NCI-H748 (cell line): ENCODE results near the gene FAM222A.

Experiments used
- DNase-seq: peaks from one replicate; lab custom pipeline; 2025; ENCODE audit not compliant: unreplicated experiment; lab: John Stamatoyannopoulos, UW

The FAM222A gene

DNA sequence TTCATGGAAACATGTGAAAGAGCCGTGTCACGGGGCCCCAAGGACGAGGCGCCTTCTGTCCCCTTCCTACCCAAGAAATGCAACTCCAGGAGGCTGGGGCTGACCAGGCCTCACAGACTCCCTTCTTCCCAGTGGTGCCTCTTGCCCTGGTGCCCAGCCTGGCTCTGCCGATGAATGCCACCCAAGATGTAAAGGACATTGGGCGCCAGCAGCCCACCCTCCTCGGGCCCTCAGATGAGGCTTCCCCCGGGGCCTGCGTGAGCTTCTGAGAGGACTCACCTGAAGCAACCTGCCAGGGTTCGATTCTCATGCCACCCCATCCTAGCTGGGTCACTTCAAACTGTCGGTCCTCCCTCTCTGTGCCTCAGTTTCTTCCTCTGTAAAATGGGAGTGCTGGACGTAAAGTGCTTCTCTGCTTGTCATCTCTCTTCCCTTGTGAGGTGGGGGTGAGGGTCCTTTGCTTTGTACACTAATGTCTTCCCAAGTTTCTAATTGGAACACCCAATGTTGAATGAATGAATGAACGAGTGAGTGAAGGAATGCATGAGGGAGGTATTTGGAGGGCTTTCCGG is 10.8 kb downstream of the FAM222A start:
- no peak for DNase-seq

DNA sequence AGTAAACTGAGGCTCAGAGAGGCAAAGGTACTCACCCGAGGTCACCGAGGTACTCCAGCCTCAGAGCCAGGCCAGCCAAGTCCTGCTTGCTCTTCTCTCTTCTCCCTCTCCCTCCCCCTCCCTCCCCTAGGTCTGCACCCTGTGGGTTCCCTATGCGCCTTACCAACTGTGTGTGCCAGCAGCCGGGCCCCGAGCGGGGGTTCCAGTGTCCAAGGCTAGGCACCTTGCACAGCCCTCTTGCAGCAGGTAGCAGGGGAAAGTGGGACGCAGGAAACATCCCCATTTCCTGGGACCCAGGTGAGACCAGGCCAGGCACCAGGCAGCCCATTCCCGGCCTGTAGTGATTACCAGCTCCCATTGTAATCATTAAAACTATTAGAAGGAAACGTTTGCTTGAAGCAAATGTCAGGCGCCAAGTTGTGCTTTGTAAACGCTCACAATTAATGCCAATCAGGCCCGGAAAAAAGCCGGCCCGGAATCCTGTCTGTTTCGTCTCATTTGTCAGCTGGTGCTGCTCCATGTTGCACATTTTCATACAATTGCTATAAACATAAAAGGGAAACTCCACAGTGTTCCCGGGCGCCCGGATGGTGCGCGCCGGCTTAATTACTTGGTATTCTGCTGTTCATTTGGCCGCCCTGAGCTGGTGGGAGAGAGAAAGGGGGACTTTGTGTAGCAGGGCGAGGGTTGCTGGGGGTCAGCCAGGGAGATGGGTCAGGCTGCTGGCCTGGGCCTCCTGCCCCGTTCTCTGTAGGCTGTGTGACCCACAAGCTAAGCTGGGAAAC is 11.9 kb downstream of the FAM222A start:
- peak; percentile 17 for DNase-seq

DNA sequence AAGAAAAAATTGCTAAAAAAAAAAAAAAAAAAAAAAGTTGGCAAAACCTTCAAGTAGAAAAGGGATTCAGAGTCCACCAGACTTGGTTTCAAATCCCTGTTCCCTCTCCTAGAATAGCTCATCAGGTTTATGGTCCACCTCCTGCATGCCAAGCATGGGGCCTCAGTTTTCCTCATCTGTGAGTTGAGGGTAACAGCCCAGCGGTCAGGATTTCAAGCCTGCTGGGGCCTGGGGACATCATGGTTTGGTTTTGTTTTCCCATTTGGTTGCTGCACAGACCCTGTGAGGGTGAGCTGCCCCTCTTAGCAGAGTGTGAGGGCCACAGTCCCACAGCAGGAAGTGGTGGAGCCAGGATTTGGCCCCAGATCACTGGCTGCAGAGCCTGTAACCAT is 12.5 kb downstream of the FAM222A start:
- no peak for DNase-seq

DNA sequence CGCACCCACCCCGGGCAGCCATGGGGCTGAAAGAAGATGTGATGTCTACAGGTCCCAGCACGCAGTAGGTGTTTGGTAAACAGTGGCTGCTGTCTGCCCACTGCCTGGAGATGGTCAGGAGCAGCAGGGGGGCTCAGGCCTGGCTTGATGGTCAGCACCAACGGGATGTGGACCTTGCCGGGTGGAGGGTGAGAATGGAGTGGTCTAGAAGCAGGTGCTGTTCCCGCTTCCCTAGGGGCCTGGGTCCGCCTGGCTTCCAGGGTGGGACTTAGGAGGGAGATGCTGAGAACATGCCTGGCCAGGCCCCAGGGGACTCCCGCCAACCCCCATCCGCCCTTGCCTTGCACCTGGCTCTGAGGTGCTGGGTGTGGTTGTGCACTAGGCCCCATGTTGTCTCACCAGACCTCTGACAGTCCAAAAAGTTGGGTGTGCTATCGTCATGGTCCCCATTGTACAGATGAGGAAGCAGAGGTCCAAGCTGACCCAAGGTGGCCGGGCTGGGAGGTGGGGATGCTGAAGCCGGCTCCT is 12.9 kb downstream of the FAM222A start:
- DNase-seq = no peak

DNA sequence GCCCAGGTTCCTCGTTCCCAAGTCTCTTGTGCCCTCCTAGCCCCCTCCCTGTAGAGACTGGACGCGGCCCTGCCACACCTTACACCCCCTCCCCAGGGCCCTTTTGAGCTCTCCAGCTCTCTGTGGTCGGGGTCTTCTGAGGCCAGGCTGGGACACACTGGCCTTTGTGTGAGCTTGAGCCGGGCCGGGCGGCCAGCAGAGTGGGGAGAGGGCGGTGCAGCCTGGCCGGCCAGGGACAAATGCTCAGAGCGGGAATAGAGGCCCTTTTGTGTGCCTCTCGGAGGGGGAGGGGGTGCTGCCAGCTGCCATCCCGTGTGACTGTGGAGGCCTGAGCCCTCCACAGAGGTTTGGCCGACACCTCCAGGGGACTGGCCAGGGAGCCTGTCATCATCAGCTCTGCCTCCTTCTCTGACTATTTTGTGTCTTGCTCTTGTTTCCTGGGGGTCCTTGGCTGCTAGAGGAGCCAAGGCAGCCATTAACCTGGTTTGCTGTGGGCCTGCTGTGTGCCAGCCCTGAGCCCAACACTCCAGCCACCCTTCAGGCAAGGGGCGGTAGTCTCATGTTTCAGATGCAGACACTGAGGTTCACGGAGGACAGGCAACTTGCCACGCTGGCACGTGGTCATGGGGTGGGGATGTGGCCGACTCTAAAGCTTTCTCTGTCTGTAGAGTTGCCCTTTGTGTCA is 13.6 kb downstream of the FAM222A start:
- DNase-seq = no peak

DNA sequence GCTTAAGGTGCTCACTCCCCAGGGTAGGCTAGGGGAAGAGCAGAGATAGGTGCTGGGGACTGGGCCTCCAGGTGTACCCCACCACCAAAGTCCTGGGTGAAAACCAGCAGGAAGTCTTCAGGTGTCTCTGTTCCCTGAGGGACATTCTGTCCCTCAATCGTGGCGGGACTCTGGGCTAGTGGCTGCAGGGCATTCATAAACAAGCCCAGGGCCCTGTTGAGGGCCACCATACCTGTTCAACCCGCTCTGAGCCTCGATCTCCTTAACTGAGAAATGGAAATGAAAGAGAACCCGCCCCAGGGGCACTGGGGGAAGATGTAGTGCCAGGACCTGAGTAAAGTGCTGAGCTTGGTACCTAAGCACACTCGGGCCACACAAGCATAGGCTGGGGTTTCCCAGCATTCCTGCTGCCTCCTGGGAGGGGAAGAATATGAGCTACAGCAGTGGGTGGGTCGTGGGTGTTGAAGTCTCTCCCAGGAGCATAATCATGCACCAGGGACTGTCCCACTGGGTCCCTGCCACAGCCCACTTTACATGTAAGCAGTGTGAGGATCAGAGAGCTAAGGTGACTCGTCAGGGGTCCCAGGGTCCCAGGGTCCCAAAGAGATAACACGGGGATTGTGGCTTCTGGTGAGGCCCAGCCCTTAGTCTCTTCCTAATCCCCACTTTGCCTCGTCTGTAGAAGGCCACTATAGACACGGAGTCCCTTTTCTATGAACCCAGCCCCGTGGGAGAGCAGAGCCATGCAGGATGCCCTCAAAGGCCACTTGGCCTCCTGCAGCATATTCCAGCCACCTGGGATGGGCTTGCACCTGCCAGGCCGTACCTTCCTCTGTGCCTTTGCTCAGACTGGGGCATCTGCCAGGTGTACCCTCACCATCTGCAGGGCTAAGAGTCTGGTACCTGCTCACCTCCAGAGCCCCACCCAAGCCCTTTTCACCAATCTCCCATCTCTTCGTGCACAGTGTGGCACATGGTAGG is 14.4 kb downstream of the FAM222A start:
- no peak for DNase-seq

DNA sequence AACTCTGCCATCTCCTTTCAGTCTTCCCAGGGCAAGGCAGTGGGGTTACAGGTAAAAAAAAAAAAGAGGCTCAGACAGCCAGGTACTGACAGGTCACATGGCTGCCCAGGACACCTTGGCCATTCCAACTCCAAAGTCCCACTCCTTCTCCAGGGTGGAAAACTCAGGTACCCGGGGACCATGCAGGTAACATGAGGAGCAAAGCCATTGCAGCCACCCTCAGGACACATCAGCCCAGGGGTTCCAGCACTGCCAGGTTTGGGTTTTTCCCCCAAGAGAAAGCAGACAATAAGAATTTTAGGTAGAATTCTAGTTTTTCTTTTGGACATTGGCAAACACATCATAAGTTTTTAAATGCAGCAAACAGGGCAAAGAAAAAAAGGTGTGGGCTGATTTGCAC is 15.3 kb downstream of the FAM222A start:
- no peak for DNase-seq

DNA sequence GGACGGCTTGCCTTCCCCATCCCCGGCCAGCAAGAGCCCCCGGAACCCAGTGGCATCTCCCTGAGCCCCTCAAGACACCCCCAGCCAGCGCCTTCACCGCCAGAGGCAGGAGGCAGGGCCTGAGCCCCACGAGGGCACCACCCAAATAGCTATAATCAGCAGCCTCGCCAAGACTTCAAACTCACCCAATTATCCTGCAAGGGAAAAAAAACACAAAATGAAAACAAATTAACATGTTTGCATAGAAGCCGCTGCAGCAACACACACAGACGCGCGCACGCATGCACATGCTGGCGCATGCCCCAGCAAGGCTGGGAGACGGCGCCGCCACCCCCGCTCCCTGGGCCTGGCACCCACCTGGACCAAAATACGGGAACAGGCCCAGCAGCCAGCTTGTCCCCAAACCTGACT is 15.8 kb downstream of the FAM222A start:
- peak; percentile 40 for DNase-seq

DNA sequence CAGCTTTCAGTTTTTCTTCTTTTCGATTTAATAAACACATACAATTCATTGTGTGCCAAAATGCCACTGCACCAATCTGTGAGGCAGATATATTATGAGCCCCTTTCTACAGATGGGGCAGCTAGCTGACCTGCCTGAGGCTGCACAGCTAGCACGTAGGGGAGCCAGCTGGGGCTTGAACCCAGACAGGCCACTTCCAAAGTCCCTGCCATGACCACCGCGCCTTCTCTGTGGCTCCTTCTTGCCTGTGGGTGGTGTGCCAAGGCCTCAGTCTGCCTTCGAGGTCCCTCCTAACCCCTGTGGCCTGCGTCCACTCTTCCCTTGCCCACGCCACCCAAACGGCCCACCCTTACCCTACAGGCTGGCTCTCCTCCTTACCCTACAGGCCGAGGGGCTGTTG is 16.2 kb downstream of the FAM222A start:
- no peak for DNase-seq

DNA sequence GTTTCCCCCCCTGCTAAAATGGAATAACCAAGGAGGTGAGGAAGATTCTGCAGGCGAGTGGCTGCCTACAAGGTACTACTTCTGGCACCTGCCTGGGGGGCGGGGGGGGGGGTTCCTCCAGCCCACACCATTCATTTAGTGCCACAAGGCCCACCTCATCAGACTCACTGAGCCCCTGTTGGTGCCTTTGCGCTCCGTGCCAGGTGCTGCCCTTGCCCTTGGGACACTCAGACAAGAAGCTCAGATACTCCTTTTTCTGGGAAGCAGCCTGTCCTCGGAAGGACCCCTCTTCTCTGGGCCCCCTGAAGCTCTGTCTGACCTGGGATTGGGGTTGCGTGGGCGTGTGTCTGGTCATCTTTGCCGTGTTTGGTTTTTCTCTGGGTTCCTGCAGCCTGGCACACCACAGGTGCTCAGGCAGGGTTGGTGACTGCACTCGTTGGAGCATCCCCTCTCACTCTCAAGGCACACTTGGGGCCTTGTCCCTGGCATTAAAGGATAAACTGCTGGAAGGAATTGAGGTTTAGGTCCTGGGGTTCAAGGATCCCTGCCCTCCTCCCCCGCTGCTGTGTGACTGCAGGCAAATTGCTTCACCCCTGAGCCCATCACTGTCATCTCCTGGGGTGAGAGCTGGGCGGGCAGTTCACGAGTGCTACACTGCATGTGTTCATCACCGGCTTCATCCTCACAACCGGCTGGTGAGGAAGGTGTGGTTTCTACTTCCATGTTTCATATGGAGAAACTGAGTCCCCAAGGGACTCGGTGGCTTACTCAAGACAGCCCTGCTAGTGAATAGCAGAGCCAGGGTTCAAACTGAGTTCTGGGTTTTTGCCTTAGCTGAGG is 16.9 kb downstream of the FAM222A start:
- DNase-seq = no peak

DNA sequence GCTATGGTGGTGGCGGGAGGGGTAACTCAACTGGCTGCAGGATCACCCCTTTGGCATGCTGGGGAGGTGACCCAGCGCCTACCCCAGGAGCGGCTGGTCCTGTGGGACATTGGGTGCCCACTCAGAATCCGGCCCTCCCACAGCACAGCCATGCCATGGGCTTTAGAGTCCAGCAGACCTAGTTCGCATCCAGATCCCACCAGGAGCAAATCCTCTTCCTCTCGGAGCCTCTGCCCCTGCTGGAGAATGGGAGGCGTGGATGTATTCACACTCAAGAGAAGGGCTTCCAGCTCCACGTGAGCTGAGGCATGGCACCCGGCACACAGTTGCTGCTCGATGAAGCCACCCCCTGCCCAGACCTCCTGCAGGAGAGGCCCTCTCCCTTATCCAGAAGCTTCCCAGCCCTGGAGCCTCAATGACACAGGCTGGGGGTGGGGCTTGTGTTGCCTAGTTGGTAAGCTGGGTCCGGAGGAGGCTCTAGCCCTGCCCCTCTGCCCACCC is 17.7 kb downstream of the FAM222A start:
- DNase-seq = no peak

DNA sequence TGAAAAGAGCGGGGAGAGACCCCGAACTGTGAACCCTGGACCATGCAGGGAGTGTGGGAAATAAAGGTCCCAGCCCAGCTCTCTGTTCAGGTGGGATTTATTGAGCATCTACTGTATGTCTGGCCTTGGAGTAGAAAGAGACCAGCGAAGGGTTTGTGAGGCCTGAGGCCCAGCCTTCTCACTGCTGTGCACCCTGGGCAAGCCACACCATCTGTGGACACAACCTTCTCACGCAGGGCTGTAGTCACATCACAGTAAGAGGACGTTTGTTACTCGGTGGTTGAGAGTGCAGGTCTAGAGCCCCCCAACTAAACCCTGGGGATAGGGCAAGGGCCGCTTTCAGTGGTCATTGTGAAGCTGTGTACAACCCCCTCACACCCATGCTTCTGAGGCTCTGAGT is 18.2 kb downstream of the FAM222A start:
- DNase-seq = no peak

DNA sequence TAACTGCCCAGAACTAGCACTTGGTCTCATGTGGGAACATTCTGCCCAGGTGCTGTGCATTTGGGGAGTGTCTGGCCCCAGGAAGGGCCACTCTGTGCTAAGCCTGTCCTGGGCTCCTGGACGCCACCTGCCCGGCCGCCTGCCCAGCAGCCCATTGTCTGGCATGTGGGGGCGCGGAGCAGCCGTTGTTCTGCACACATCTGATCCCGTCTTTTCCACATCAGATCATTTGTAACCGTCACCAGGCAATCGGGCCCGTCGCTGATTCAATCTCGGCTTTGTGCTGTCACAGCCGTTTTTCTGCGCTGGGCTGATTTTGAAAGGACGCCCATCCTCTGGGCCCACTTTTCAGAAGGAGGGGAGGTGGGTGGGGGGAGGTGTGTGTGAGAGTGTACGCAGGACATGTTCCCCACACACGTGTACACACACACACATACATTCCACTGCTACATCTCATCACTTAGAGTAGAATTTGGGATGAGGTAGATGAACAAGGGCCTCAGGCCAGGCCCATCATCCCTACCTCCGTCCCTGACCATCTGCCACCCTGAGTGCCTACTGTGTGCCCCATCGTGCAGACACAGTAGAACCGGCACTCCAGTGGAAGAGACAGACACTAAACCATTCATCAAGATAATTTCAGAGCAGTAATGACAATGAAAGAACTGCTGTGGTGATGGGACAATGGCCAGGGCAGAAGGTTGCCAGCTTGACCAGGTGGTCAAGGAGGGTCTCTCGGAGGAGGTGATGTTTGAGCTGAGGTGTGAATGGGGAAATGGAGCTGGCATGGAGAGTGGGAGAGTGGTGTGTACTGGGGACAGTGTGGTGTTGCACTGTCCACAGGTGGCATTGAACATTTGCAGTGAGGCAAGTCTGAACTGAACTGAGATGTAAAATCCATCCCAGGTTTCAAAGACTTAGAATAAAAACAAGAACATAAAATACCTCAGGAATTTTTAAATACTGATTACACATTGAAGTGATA is 19.0 kb downstream of the FAM222A start:
- peak; percentile 10 for DNase-seq

DNA sequence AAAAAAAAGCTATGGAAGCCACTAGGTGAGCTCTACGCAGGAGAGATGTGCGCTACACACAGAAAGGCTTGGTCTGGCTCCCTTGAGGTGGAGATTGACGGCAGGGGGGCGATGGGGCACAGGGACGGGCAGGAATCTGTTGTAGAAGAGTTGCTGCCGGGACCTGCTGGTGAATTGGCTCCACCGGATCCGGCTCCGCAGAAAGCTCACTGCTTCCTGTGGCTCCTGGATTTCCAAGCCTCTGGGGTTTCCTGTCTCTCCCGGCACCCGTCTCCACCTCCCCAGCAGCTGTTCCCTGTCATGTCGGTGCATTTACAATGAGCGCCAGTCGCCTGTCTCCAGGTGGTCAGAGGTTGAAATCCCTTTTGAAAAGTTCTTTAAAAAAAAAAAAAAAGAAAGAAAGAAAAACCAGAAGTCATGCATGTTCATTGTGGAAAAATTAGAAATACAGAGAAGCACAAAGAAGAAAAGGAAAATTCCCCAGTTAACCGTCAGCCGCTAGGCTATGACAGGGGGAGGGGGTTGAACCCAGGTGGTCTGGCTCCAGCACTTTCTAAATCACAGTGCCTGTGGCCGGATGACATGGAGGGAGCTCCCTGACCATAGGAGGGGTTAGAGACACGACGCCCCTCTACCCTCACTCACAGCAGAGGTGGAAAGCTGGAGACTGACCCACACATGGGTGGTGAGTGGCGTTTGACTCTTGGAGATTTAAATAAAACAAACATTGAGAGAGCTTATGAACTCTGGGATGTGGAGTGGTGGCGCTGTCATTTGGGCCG is 20.8 kb downstream of the FAM222A start:
- no peak for DNase-seq

DNA sequence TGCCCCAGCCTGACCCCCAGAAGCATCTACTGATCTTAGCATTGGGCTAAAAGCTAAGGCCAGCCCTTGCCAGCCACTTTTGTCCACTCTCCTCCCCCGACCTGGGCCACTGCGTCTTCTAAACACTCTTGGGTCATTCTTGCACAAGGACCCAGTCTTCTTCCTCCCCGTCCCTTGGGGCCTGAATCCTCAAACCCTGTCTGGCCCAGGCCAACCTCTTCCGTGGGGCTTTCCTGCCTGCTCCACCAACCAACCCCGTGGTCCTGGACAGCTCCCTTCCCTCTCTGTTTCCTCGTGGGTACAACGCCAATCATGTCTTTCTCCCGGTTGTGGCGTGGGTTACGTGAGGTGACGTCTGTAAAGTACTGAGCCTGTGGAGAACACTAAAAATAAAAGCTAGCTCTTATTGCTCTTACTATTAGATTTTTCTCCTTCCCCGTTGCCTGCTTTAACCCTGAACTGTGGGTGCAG is 21.5 kb downstream of the FAM222A start:
- DNase-seq = no peak

DNA sequence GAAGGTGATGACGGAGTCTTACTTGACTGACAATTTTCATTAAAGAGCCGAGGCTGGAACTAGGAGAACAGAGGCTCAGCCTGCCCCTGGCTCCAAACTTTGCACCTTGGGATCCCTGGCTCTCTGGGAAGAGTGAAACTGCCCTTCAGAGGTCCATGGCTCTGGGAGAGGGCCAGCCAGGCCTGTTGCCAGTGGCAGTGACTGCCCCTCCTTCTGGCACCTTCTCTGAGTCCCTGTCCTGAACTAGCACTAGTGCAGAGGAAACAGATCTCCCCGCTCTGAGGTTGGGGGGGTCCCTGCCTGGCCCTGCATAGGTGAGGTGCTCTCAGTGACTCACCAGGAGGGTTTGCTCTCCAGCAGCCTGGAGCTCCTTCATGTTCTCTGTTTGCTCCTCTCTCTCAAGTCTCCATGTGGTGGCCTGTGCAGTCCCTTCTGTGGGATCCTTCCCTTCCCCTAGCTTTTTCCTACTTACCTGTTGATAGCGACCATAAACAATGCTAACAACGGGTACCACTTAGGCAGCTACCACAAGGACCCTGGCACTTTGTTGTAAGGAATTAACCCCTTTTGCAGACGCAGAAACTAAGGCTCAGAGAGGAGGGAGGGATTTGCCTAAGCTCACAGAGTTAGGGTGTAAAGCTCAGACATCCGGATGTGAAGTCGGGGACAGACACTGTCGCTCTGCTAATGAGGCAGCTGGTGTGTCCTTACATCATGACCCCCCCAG is 22.4 kb downstream of the FAM222A start:
- DNase-seq = no peak

DNA sequence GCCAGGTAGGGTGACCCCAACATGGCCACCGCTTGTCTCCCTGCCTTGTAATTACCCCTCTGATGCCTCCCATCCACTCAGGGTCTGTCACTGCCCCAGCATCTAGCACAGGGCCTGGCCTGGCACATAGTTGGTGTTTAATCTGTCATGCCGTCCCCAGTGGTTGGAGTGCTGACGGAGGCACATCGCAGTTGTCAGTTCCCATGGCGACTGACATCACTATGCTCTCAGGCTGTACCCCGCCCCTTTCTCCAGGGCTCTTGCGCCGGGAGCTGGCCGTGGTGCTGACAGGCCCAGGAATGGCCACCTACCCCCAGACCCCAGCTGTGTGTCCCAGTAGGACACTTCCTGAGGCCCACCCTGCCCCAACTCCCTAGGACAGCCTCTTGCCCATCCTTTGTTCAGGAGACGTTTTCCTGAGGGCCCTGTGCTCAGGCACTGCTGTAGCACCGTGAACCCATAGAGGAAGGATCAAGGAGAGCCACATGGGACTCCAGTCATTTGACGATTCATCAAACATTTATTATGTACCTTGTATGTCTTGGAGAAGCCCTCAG is 23.0 kb downstream of the FAM222A start:
- DNase-seq = no peak
